Astrocyte (in vitro differentiated cells and primary cell): ENCODE measurements around the gene DEFB132.

Source experiments
- EZH2 ChIP-seq: IDR thresholded peaks from 2 replicates; pipeline ENCODE4 v1.6.1; 2012; ENCODE audit warnings: mild to moderate bottlenecking, low read length, inconsistent platforms; ENCODE audit not compliant: insufficient read depth
- TF ChIP-seq, protein P1 (sequence below): IDR thresholded peaks from 2 replicates; pipeline ENCODE4 v1.5.1; 2011; ENCODE audit warnings: low read depth, mild to moderate bottlenecking, inconsistent platforms, low read length, moderate library complexity; ENCODE audit not compliant: insufficient read depth

DNA sequence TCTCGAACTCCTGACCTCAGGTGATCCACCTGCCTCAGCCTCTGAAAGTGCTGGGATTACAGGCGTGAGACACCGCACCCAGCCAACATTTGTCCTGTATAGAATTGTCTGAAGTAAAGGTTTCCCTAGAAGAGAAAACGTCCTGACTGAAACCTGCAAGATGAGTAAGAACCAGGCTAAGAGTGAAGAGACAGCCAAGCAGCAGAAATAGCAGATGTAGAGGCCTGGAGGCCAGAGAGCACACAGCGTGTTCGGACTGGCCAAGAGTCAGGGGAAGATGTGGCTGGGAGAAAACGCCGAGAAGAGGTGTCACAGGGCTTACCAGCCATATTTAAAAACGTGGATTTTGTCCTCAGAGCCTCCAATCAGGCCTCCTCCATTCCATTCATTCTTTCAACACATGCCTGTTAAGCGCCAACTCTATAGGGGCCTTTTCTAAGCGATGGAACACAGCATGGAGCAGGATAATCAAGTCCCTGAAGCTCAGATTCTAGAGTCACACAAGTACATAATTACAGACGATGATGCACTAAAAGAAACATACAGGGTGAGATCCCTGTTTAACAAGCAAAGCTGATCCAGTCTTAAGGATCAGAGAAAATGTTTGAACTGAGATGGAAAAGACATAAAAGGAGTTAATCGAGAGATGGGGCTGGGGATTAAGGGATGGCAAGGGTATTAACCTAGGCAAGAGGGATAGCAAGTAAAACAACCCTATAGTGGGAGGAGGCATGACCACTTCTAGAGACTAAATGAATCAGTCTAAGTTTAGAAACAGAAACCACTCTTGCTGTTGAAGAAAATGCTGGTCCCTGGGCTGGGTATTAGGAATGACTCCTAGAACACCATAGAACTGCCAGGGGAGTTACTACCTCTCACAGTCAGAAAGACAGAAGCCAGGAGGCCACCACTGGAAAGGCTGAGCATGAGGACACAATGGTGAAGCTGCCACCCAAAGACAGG, 44.6 kb downstream of the DEFB132 start:
- TF ChIP-seq, protein P1, sequence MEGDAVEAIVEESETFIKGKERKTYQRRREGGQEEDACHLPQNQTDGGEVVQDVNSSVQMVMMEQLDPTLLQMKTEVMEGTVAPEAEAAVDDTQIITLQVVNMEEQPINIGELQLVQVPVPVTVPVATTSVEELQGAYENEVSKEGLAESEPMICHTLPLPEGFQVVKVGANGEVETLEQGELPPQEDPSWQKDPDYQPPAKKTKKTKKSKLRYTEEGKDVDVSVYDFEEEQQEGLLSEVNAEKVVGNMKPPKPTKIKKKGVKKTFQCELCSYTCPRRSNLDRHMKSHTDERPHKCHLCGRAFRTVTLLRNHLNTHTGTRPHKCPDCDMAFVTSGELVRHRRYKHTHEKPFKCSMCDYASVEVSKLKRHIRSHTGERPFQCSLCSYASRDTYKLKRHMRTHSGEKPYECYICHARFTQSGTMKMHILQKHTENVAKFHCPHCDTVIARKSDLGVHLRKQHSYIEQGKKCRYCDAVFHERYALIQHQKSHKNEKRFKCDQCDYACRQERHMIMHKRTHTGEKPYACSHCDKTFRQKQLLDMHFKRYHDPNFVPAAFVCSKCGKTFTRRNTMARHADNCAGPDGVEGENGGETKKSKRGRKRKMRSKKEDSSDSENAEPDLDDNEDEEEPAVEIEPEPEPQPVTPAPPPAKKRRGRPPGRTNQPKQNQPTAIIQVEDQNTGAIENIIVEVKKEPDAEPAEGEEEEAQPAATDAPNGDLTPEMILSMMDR: no peak
- TF ChIP-seq EZH2: no peak
